Small intestine (tissue), 7 donors: ENCODE results near the gene GLYR1. TPM values are rescaled to one million over a fixed set of nuclear protein-coding genes. Genes with fewer than 3 reads are reported as not detected.

Experiments used
- DNase-seq, 2 donors: peaks; one replicate each; pipeline versions ENCODE4 v3.0.0 to v3.0.0-alpha.2; 2013
- FAIRE-seq: peaks from 2 replicates; lab custom pipeline; 2012; peaks lifted over from hg19 to GRCh38; lab: Jason Lieb, UNC
- H3K27ac ChIP-seq, 3 donors: one replicate each; pipeline ENCODE4 v1.5.1; 2013; ENCODE audit warnings: low read length in 2 of 3, mild to moderate bottlenecking in 2 of 3, control low read depth in 1 of 3, inconsistent platforms in 1 of 3, low read depth in 1 of 3, moderate library complexity in 1 of 3
- H3K27me3 ChIP-seq, 3 donors: one replicate each; pipeline ENCODE4 v1.6.1; 2013; ENCODE audit warnings: low read length in 3 of 3, inconsistent platforms in 1 of 3; ENCODE audit not compliant: control insufficient read depth in 3 of 3, insufficient read depth in 3 of 3
- H3K36me3 ChIP-seq, 3 donors: one replicate each; pipeline ENCODE4 v1.6.1; 2013; ENCODE audit warnings: low read length in 3 of 3, inconsistent platforms in 1 of 3, low read depth in 1 of 3, mild to moderate bottlenecking in 1 of 3, moderate library complexity in 1 of 3; ENCODE audit not compliant: control insufficient read depth in 3 of 3, insufficient read depth in 2 of 3
- H3K4me1 ChIP-seq, 3 donors: one replicate each; pipeline ENCODE4 v1.6.1; 2013; ENCODE audit warnings: low read length in 2 of 3, inconsistent platforms in 1 of 3, low read depth in 1 of 3, mild to moderate bottlenecking in 1 of 3, moderate library complexity in 1 of 3; ENCODE audit not compliant: control insufficient read depth in 3 of 3, insufficient read depth in 2 of 3
- H3K4me3 ChIP-seq, 3 donors: one replicate each; pipeline ENCODE4 v1.5.1; 2013; ENCODE audit warnings: low read length in 3 of 3, control low read depth in 1 of 3, inconsistent platforms in 1 of 3, low read depth in 1 of 3, mild to moderate bottlenecking in 1 of 3, moderate library complexity in 1 of 3
- H3K9me3 ChIP-seq, 2 donors: one replicate each; pipeline ENCODE4 v1.6.1; 2013; ENCODE audit warnings: low read depth in 1 of 2, low read length in 1 of 2; ENCODE audit not compliant: control insufficient read depth in 2 of 2, insufficient read depth in 1 of 2
- WGBS, 3 donors: extraction: QIAGEN DNeasy Blood & Tissue Kit; methylation state at CpG; one replicate each; pipeline ENCODE4 v1.1.7; 2013; 5-methylcytosine and 5-hydroxymethylcytosine counted together
- polyA plus RNA-seq, 4 donors: library from polyadenylated mRNA; stranded (reverse) in 3 of 4; unstranded in 1 of 4; fragments of 200-250 nt in 3 of 4; fragments of 120-200 nt in 1 of 4; gene quantifications; one replicate each; pipeline versions ENCODE4 v1.2.1 to v1.2.3, GENCODE V29; 2013
- donor health status: healthy with polysubstance abuse.
- donor health status: control.
- donor health status: control.
- donor health status: Bipolar disorder and iron deficiency.
- donor health status: healthy.

The GLYR1 gene
- polyA plus RNA-seq, 4 donors = 43.0 to 102 (median 63.5) TPM

DNA sequence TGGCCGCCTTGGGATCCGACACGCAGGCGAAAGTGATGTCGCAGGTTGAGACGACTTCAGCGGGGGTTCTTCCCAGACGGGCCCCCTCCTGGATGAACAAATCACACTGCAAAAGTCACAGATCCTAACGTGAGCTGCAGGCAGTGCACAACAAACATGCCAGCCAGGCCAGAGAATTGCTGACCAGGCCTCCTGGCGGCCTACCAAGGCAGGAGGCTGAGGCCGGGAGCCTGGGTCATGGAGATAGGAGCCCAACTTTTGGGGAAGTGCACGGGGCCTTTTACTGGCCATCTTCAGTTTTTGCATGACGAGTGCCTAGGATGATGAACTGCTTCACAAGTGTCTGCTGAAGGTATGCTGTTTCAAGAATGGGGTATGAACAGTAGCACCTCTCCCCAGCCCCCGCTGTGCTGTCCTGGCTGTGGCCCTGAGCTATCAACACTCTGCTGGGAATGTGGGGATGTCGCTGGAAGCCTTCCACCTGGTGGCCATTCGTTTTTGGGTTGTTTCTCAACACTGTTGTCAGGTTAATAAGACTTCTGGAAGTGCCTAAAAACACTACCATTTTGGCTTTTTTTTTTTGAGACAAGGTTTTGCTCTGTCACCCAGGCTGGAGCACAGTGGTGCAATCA is 32.4 kb downstream of the GLYR1 start:
- Histone ChIP-seq H3K9me3 (no peaks in the 10 kb centered on the region), H3K27me3 (no peaks in the 10 kb centered on the region), H3K27ac (no peak overlapping the region), H3K4me1 (no peaks in the 10 kb centered on the region), H3K4me3 (no peak overlapping the region), H3K36me3 (peaks cover 21 to 75% (median 23%) of the 10 kb centered on the region in 3 donors)
- no peak for DNase-seq
- WGBS, 3 donors = 85 to 91% (median 89%) methylated on average over 16 of the region's 16 CpGs
- FAIRE-seq = no peak

DNA sequence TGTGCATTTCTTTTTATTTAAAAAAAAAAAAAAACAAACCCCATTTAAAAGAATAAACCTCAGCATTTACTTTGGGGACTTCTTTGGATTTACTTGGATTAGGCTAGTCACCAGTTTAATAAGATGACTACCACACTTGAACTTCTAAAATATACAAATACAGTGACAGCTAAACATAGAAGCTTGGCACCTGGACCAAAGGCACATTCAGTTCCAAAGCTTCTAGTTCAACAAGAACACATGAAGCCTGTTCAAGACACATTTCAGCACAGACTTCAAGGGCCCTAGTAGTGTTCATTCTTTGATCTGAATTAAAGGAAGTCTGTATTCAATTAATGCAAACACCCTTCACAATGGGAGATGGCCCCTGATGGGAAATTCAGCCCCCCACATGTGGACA is 33.0 kb downstream of the GLYR1 start:
- DNase-seq = no peak
- peaks cover 17 to 76% (median 23%) of the 10 kb centered on the region in 3 donors for H3K36me3 ChIP-seq
- H3K9me3 ChIP-seq = no peaks in the 10 kb centered on the region
- no peak overlapping the region for H3K27ac ChIP-seq
- no peaks in the 10 kb centered on the region for H3K4me1 ChIP-seq
- no peak overlapping the region for H3K4me3 ChIP-seq
- no peak for FAIRE-seq
- no peaks in the 10 kb centered on the region for H3K27me3 ChIP-seq

DNA sequence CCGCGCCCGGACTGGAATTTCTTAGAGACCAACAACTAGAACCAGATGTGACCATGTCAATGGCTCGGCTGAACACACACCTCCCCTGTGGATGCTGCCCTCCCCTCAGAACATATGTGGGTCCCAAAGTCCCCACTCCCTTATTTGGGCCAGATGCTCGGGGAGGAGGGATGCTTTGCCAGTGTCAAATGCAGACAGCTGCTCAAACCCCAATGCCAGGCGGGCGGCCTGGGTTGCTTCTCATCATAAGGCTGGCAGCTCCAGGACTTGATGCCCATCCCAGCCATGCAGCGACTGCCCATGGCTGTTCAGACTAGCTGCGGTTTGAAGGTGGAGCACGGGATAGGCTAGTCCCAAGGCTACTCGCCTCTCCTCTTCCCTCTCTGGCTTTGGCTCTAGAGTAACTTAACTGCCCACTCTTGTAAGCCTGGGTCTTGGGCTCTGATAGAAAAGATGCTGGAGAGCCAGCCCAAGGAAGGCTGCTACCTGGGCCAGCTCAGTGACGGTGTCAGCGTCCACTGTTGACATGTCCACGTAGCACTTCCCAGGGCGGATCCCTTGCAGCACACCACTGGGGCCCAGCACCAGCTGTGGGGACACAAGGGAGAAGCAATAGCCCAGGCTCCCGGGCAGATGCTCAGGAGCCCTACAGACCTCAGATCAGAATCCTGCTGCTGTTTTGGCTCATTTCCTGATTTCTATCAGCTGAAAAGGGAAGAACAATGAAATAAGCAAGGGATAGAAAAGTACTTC is 33.7 kb downstream of the GLYR1 start:
- FAIRE-seq (no peak), DNase-seq (no peak)
- Histone ChIP-seq H3K27ac (no peak overlapping the region), H3K36me3 (peaks cover 13 to 74% (median 25%) of the 10 kb centered on the region in 3 donors), H3K4me3 (no peak overlapping the region), H3K4me1 (no peaks in the 10 kb centered on the region), H3K9me3 (no peaks in the 10 kb centered on the region), H3K27me3 (no peaks in the 10 kb centered on the region)
- 94 to 98% (median 95%) methylated on average over 16 of the region's 16 CpGs for WGBS, 3 donors

DNA sequence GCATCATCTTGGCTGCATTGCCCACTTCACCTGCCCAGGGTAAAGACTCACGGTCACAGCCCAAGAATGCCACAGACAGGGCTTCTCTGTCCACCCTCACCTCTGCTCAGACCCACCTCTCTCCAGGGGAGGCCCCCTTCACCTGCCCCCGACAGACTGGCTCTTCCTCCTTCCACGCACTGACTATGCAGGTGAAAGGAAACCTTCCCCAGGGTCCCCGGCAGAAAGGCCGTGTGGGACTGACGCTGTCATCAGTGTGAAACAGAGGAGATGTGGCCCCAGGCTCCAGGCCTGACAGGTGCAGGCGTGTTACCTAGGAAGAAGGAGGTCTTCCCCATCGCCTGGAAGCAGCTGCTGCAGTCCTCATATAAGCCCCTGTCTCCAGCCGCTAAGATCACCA is 35.3 kb downstream of the GLYR1 start:
- Histone ChIP-seq H3K27me3 (no peaks in the 10 kb centered on the region), H3K4me1 (no peaks in the 10 kb centered on the region), H3K36me3 (peaks cover 13 to 71% (median 33%) of the 10 kb centered on the region in 3 donors), H3K9me3 (no peaks in the 10 kb centered on the region), H3K4me3 (no peak overlapping the region), H3K27ac (no peak overlapping the region)
- WGBS, 3 donors = 90 to 94% (median 91%) methylated on average over 8 to 9 of the region's 9 CpGs
- no peak for DNase-seq
- FAIRE-seq = no peak

DNA sequence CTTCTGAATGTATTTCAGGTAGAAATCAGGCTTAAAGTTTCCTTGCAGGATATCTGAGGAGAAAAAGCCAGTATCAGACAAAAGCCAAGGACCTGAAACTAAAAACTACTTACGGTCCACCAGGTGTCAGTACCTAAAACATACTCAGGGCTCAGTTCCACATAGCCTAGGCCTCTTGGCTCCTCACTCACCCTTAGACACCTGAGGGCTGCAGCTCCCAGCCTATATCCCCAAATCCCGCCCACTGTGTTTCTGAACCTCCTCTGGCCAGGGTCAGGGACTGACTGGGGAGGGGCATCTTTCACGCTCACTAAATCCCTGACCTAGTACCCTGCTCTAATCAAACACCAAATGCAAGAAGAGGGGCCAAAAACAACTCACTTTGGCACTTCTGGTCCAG is 35.8 kb downstream of the GLYR1 start:
- no peaks in the 10 kb centered on the region for H3K4me1 ChIP-seq
- no peaks in the 10 kb centered on the region for H3K27me3 ChIP-seq
- no peak overlapping the region for H3K27ac ChIP-seq
- WGBS, 3 donors = 95 to 98% (median 96%) methylated on average over 3 of the region's 3 CpGs
- DNase-seq (no peak), FAIRE-seq (no peak)
- no peak overlapping the region for H3K4me3 ChIP-seq
- peaks cover 13 to 71% (median 33%) of the 10 kb centered on the region in 3 donors for H3K36me3 ChIP-seq
- H3K9me3 ChIP-seq = no peaks in the 10 kb centered on the region

DNA sequence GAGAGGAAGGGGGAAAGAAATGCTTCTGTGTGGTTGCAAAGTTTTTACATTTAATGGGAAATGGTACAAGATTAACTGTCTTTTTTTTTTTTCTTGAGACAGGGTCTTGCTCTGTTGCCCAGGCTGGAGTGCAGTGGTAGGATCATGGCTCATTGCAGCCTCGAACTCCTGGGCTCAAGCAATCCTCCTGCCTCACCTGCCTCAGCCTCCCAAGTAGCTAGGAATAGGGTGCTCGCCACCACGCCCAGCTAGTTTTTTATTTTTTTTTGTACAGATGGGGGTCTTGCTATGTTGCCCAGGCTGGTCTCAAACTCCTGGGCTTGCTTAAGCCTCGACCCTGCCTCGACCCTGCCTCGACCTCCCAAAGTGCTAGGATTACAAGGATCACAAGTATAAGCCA is 40.8 kb downstream of the GLYR1 start:
- H3K36me3 ChIP-seq = peaks cover 17 to 64% (median 18%) of the 10 kb centered on the region in 3 donors
- no peak for DNase-seq
- H3K4me1 ChIP-seq = peaks cover 0 to 5% (median 0%) of the 10 kb centered on the region in 3 donors
- whole genome bisulfite sequencing, 3 donors = 94 to 96% (median 96%) methylated on average over 6 of the region's 6 CpGs
- H3K4me3 ChIP-seq = no peak overlapping the region
- FAIRE-seq = no peak
- H3K9me3 ChIP-seq = no peaks in the 10 kb centered on the region
- no peaks in the 10 kb centered on the region for H3K27me3 ChIP-seq
- H3K27ac ChIP-seq = no peak overlapping the region

DNA sequence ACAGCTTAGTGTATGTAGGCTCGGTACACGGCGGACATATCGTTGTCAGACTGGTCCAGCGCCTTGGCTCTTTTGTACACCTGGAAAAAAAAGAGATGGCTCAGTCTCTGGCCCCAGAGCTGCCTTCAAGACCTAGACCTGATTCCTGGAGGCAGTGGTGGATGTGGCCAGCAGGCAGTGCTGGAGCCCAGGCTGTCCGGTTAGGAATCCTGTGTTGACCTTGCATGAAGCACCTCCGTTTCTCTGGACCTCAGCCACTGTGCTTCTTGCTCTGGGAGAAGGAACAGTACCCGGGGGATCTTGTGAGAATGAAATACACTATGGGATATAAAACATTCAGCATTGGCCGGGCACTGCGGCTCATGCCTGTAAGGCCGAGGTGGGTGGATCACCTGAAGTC is 41.9 kb downstream of the GLYR1 start:
- FAIRE-seq = no peak
- peaks cover 13 to 65% (median 14%) of the 10 kb centered on the region in 3 donors for H3K36me3 ChIP-seq
- no peak overlapping the region for H3K27ac ChIP-seq
- WGBS, 3 donors = 89 to 94% (median 91%) methylated on average over 11 of the region's 11 CpGs
- no peak overlapping the region for H3K4me3 ChIP-seq
- no peaks in the 10 kb centered on the region for H3K9me3 ChIP-seq
- peaks cover 0 to 15% (median 2%) of the 10 kb centered on the region in 3 donors for H3K4me1 ChIP-seq
- no peaks in the 10 kb centered on the region for H3K27me3 ChIP-seq
- no peak for DNase-seq

GRCh38 chr16:4803898-4804762 is 43.0 kb downstream of the GLYR1 start:
- Histone ChIP-seq H3K4me3 (no peak overlapping the region), H3K36me3 (peaks cover 13 to 67% (median 14%) of the 10 kb centered on the region in 3 donors), H3K4me1 (peaks cover 0 to 20% (median 2%) of the 10 kb centered on the region in 3 donors), H3K9me3 (no peaks in the 10 kb centered on the region), H3K27me3 (no peaks in the 10 kb centered on the region), H3K27ac (peak overlapping the region in 1 of 3 donors; percentile 12)
- 84 to 86% (median 85%) methylated on average over 26 of the region's 26 CpGs for WGBS, 3 donors
- DNase-seq (no peak), FAIRE-seq (no peak)
